Measurements from ENCODE around the gene CBX3. TPM values are rescaled to one million over a fixed set of nuclear protein-coding genes. Genes with fewer than 3 reads are reported as not detected.
"Not testable (repeated sequence)": the region's sequence is repeated elsewhere in the genome, so short reads cannot be mapped to it uniquely, and the experiment has no call there.

The CBX3 gene
- total and polyA plus RNA-seq, 4 donors: 121 to 243 (median 186) TPM

DNA sequence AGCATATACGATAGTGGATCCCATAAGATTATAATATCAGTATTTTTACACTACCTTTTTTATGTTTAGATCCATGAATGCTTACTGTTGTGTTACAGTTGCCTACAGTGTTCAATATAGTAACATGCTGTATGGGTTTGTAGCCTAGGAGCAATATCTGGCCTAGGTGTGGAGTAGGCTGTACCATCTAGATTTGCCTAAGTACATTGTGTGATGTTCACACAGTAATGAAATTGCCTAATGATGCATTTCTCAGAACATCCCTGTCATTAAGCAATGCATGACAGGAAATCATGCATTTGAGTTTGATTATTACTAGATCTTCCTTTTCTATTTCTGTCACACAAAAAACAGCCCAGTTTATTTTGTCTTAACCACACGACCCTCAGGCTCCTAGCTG, 14.5 kb downstream of the CBX3 start:
- Histone ChIP-seq H3K27ac (ENCODE audit: low read depth, low read length) (no peak overlapping the region), H3K27me3 (ENCODE audit: control insufficient read depth, insufficient read depth, low read length) (no peaks in the 10 kb centered on the region), H3K4me1 (ENCODE audit: control insufficient read depth, insufficient read depth, low read length) (no peaks in the 10 kb centered on the region), H3K36me3 (ENCODE audit: control insufficient read depth, insufficient read depth, low read length) (no peaks in the 10 kb centered on the region), H3K4me3 (ENCODE audit: low read depth, low read length) (no peak overlapping the region), H3K9me3 (ENCODE audit: control insufficient read depth, insufficient read depth, low read length) (no peaks in the 10 kb centered on the region)
- WGBS (ENCODE audit: insufficient coverage): no CpG with 5 or more reads among the region's 2 CpGs
- DNase-seq (ENCODE audit: low read depth in 4 of 6, low spot score in 6 of 6): no peak

DNA sequence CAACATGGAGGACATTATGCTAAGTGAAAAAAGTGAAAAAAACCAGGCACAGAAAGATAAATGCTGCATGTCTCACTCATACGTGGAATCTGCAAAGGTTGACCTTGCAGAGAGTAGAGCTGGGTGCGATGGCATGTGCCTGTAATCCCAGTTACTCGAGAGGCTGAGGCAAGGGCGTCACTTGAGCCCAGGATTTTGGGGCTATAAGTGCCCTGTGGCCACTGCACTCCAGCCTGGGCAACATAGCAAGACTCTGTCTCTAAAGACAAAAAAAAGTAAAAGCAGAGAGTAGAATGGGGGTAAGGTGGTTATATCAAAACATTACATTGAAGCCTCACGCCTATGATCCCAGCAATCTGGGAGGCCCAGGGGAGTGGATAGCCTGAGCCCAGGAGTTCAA, 22.8 kb downstream of the CBX3 start:
- Histone ChIP-seq H3K9me3 (ENCODE audit: control insufficient read depth, insufficient read depth, low read length) (no peaks in the 10 kb centered on the region), H3K4me3 (ENCODE audit: low read depth, low read length) (no peak overlapping the region), H3K27me3 (ENCODE audit: control insufficient read depth, insufficient read depth, low read length) (no peaks in the 10 kb centered on the region), H3K27ac (ENCODE audit: low read depth, low read length) (no peak overlapping the region), H3K36me3 (ENCODE audit: control insufficient read depth, insufficient read depth, low read length) (no peaks in the 10 kb centered on the region), H3K4me1 (ENCODE audit: control insufficient read depth, insufficient read depth, low read length) (no peaks in the 10 kb centered on the region)
- 94% methylated on average over 4 of the region's 5 CpGs for WGBS (ENCODE audit: insufficient coverage)
- DNase-seq (ENCODE audit: low read depth in 4 of 6, low spot score in 6 of 6): no peak

DNA sequence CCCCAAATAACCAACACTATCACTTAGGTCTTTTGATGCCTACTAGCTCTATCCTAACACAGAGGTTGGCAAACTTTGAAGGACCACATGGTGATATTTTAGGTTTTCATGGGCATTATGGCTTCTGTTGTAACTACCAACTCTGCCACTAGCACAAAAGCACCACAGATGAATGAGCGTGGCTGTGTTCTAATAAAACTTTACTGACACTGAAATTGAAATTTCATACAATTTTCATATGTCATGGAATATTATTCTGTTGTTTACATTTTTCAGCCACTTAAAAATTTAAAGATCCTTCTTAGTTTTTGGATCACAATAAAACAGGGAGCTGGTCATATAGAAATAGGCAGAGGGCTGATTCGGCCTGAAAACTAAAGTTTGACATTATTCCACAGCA, 26.4 kb downstream of the CBX3 start:
- H3K27ac ChIP-seq (ENCODE audit: low read depth, low read length): no peak overlapping the region
- no peaks in the 10 kb centered on the region for H3K4me1 ChIP-seq (ENCODE audit: control insufficient read depth, insufficient read depth, low read length)
- H3K9me3 ChIP-seq (ENCODE audit: control insufficient read depth, insufficient read depth, low read length): no peaks in the 10 kb centered on the region
- no peaks in the 10 kb centered on the region for H3K27me3 ChIP-seq (ENCODE audit: control insufficient read depth, insufficient read depth, low read length)
- no peak for DNase-seq (ENCODE audit: low read depth in 4 of 6, low spot score in 6 of 6)
- no CpG with 5 or more reads among the region's 2 CpGs for WGBS (ENCODE audit: insufficient coverage)
- no peak overlapping the region for H3K4me3 ChIP-seq (ENCODE audit: low read depth, low read length)
- no peaks in the 10 kb centered on the region for H3K36me3 ChIP-seq (ENCODE audit: control insufficient read depth, insufficient read depth, low read length)

DNA sequence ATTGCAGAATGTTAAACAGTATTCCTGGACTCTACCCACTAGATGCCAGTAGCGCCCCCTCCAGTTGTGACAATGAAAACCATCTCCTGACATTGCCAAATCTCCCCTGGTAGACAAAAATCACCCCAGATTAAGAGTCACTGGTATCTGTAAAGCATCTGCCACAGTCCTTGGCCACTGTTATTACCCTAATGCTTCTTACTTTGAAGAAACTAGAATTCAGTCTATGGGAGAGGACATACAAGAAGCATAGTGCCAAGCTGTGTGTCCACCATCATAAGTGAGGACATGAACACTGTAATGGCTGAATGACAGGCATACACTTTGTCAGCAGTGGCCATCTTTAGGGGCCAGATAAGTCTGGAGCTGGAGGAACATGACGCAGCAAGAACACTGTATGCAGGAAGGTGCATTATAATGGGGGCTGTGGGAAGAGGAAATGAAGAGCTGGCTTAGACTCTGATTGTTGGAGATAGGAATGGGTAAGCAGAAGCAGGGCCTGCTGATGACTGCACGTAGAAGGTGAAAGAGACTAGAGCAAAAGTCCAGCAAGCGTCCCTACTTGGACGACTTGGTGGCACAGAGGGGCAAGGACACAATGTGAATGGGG, 32.5 kb downstream of the CBX3 start:
- WGBS (ENCODE audit: insufficient coverage): 84% methylated on average over 5 of the region's 5 CpGs
- no peaks in the 10 kb centered on the region for H3K4me1 ChIP-seq (ENCODE audit: control insufficient read depth, insufficient read depth, low read length)
- no peaks in the 10 kb centered on the region for H3K27me3 ChIP-seq (ENCODE audit: control insufficient read depth, insufficient read depth, low read length)
- H3K36me3 ChIP-seq (ENCODE audit: control insufficient read depth, insufficient read depth, low read length): no peaks in the 10 kb centered on the region
- no peaks in the 10 kb centered on the region for H3K9me3 ChIP-seq (ENCODE audit: control insufficient read depth, insufficient read depth, low read length)
- DNase-seq (ENCODE audit: low read depth in 4 of 6, low spot score in 6 of 6): no peak
- H3K4me3 ChIP-seq (ENCODE audit: low read depth, low read length): no peak overlapping the region
- no peak overlapping the region for H3K27ac ChIP-seq (ENCODE audit: low read depth, low read length)

DNA sequence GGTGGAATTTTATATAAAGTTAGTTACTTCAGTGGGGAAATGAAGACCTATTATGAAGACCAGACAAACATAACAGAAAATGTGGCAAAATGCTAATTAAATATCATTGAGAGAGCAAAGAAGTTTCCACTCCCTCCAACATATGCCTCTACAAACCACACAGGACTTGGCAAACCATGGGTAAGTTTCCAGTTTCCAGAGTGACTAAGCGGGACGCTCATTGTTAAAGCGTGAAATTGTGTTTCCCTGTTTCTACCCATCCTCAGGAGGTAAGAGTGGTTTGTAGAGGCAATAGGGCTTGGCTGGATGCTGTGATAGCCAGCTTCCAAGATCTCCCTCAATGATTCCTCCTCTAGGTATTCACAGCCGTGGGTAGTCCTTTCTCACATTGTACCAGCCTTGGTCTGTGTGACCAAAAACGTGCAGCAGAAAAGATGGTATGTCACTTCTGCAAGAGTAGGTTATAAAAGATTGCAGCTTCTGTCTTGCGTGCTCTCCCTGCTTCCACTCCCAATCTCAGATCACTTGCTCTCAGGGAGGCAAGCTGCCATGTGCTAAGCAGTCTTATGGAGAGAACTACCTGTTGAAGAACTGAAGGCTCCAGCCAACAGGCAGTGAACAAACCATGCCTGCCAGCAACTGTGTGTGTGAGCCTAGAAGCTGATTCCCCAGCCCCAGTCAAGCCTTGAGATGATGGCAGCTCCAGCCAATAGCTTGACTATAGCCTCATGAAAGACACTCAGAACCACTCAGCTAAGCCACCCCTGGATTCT, 35.7 kb downstream of the CBX3 start:
- WGBS (ENCODE audit: insufficient coverage): no CpG with 5 or more reads among the region's 6 CpGs
- Histone ChIP-seq H3K4me1 (ENCODE audit: control insufficient read depth, insufficient read depth, low read length) (no peaks in the 10 kb centered on the region), H3K4me3 (ENCODE audit: low read depth, low read length) (no peak overlapping the region), H3K27ac (ENCODE audit: low read depth, low read length) (no peak overlapping the region), H3K27me3 (ENCODE audit: control insufficient read depth, insufficient read depth, low read length) (no peaks in the 10 kb centered on the region), H3K36me3 (ENCODE audit: control insufficient read depth, insufficient read depth, low read length) (no peaks in the 10 kb centered on the region), H3K9me3 (ENCODE audit: control insufficient read depth, insufficient read depth, low read length) (no peaks in the 10 kb centered on the region)
- peak in 1 of 6 donors; percentile 44 for DNase-seq (ENCODE audit: low read depth in 4 of 6, low spot score in 6 of 6)

DNA sequence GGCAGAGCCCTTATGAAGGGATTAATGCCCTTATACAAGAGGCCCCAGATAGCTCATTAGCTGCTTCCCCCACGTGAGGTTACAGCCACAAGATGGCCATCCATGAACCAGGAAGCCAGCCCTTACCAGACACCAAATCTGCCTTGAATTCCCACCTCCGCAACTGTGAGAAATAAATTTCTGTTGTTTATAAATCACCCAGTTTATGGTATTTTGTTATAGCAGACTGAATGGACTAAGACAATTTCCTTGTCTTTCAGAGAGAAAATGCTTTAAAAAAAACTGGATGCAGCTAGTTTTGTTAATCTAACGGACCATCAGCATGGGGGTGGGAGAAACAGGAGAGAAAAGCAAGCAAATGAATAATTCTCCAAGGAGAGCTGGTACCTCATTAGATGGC, 36.5 kb downstream of the CBX3 start:
- no CpG with 5 or more reads among the region's 3 CpGs for WGBS (ENCODE audit: insufficient coverage)
- Histone ChIP-seq H3K4me1 (ENCODE audit: control insufficient read depth, insufficient read depth, low read length) (no peaks in the 10 kb centered on the region), H3K27ac (ENCODE audit: low read depth, low read length) (no peak overlapping the region), H3K36me3 (ENCODE audit: control insufficient read depth, insufficient read depth, low read length) (no peaks in the 10 kb centered on the region), H3K27me3 (ENCODE audit: control insufficient read depth, insufficient read depth, low read length) (no peaks in the 10 kb centered on the region), H3K9me3 (ENCODE audit: control insufficient read depth, insufficient read depth, low read length) (no peaks in the 10 kb centered on the region), H3K4me3 (ENCODE audit: low read depth, low read length) (no peak overlapping the region)
- DNase-seq (ENCODE audit: low read depth in 4 of 6, low spot score in 6 of 6): no peak

DNA sequence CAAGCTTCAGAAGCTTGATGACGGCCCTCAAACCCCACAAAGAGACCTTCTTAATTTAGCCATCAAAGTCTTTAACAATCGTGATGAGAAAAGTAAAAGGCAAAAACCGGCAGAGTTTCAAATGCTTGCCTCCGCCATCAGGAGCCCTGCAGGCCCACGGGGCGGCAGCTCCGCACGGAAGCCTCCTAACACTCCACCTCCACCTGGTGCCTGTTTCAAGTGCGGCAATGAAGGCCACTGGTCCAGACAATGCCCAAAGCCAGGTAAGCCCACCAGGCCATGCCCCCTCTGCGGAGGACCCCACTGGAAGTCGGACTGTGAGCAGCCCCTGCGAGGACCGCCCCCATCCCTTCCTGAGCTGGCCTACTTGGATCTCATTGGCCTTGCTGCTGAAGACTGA, 43.6 kb downstream of the CBX3 start:
- Histone ChIP-seq H3K9me3 (ENCODE audit: control insufficient read depth, insufficient read depth, low read length) (no peaks in the 10 kb centered on the region), H3K36me3 (ENCODE audit: control insufficient read depth, insufficient read depth, low read length) (no peaks in the 10 kb centered on the region), H3K27ac (ENCODE audit: low read depth, low read length) (no peak overlapping the region), H3K27me3 (ENCODE audit: control insufficient read depth, insufficient read depth, low read length) (no peaks in the 10 kb centered on the region), H3K4me3 (ENCODE audit: low read depth, low read length) (no peak overlapping the region), H3K4me1 (ENCODE audit: control insufficient read depth, insufficient read depth, low read length) (no peaks in the 10 kb centered on the region)
- WGBS (ENCODE audit: insufficient coverage): 96% methylated on average over 13 of the region's 13 CpGs
- no peak for DNase-seq (ENCODE audit: low read depth in 4 of 6, low spot score in 6 of 6)

DNA sequence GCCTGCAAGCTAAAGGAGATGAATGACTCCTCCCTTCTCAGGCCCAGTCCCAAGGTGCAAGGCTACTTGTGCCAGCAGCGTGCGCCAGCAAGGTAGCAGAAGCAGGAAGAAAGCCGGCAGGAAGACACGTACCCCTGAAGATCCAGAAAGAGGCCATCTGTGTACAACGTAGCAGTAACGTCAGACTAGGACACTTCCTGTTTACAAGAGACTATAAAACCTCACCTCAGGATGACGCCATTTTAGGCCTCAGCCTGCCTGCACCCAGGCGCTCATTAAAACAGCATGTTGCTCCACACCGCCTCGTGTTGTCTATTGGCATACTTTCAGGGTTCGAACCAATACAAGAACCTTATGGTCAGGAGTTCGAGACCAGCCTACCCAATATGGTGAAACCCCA, 48.7 kb downstream of the CBX3 start:
- Histone ChIP-seq H3K4me1 (ENCODE audit: control insufficient read depth, insufficient read depth, low read length) (no peaks in the 10 kb centered on the region), H3K4me3 (ENCODE audit: low read depth, low read length) (no peak overlapping the region), H3K27me3 (ENCODE audit: control insufficient read depth, insufficient read depth, low read length) (no peaks in the 10 kb centered on the region), H3K36me3 (ENCODE audit: control insufficient read depth, insufficient read depth, low read length) (no peaks in the 10 kb centered on the region), H3K27ac (ENCODE audit: low read depth, low read length) (no peak overlapping the region), H3K9me3 (ENCODE audit: control insufficient read depth, insufficient read depth, low read length) (no peaks in the 10 kb centered on the region)
- DNase-seq (ENCODE audit: low read depth in 4 of 6, low spot score in 6 of 6): no peak
- WGBS (ENCODE audit: insufficient coverage): 94% methylated on average over 8 of the region's 12 CpGs

DNA sequence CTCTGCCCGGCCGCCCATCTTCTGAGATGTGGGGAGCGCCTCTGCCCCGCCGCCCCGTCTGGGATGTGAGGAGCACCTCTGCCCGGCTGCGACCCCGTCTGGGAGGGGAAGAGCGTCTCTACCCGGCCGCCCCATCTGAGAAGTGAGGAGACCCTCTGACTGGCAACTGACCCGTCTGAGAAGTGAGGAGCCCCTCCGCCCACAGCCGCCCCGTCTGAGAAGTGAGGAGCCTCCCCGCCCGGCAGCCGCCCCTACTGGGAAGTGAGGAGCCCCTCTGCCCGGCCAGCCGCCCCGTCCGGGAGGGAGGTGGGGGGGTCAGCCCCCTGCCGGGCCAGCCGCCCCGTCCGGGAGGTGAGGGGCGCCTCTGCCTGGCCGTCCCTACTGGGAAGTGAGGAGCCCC, 60.3 kb downstream of the CBX3 start:
- H3K4me1 ChIP-seq (ENCODE audit: control insufficient read depth, insufficient read depth, low read length); H3K27me3 ChIP-seq (ENCODE audit: control insufficient read depth, insufficient read depth, low read length); H3K4me3 ChIP-seq (ENCODE audit: low read depth, low read length); H3K9me3 ChIP-seq (ENCODE audit: control insufficient read depth, insufficient read depth, low read length); DNase-seq (ENCODE audit: low read depth in 4 of 6, low spot score in 6 of 6); H3K27ac ChIP-seq (ENCODE audit: low read depth, low read length); H3K36me3 ChIP-seq (ENCODE audit: control insufficient read depth, insufficient read depth, low read length): not testable (repeated sequence)
- WGBS (ENCODE audit: insufficient coverage): 94% methylated on average over 6 of the region's 29 CpGs

All from spinal cord (tissue), 10 donors.